GM18517 (cell line): ENCODE results near the gene MTARC2.

Experiments used
- ATAC-seq: cut with Tn5 transposase; IDR thresholded peaks from one replicate; pipeline ENCODE4 v1.9.1; 2021; ENCODE audit warnings: mild to moderate bottlenecking, moderate library complexity; ENCODE audit not compliant: unreplicated experiment

The MTARC2 gene

GRCh38 chr1:220797044-220797443, 48.9 kb downstream of the MTARC2 start:
- ATAC-seq: no peak

GRCh38 chr1:220797553-220797952, 49.4 kb downstream of the MTARC2 start:
- no peak for ATAC-seq

GRCh38 chr1:220798338-220798737, 50.2 kb downstream of the MTARC2 start:
- ATAC-seq: no peak

GRCh38 chr1:220800262-220800661, 52.1 kb downstream of the MTARC2 start:
- no peak for ATAC-seq

- peak; percentile 77 for ATAC-seq
These were observed 55.5 kb downstream of the MTARC2 start for GRCh38 chr1:220803401-220804201.

- no peak for ATAC-seq
These were observed 56.1 kb downstream of the MTARC2 start for GRCh38 chr1:220804202-220804586.

- no peak for ATAC-seq
These were observed 58.3 kb downstream of the MTARC2 start for GRCh38 chr1:220806408-220806807.

- ATAC-seq: no peak
These were observed 59.6 kb downstream of the MTARC2 start for GRCh38 chr1:220807726-220808125.

GRCh38 chr1:220808345-220809186, 60.4 kb downstream of the MTARC2 start:
- no peak for ATAC-seq

- ATAC-seq: no peak
These were observed 61.0 kb downstream of the MTARC2 start for GRCh38 chr1:220809187-220809550.

- peak; percentile 8 for ATAC-seq
These were observed 61.6 kb downstream of the MTARC2 start for GRCh38 chr1:220809704-220810103.

- ATAC-seq: peak; percentile 93
These were observed 62.1 kb downstream of the MTARC2 start for GRCh38 chr1:220810179-220810653.

GRCh38 chr1:220810963-220811362, 62.8 kb downstream of the MTARC2 start:
- no peak for ATAC-seq

GRCh38 chr1:220811695-220812094, 63.6 kb downstream of the MTARC2 start:
- ATAC-seq: no peak

- ATAC-seq: no peak
These were observed 64.2 kb downstream of the MTARC2 start for GRCh38 chr1:220812308-220812707.

GRCh38 chr1:220813013-220813412, 64.9 kb downstream of the MTARC2 start:
- no peak for ATAC-seq

- ATAC-seq: no peak
These were observed 67.3 kb downstream of the MTARC2 start for GRCh38 chr1:220815409-220815808.

- ATAC-seq: no peak
These were observed 69.8 kb downstream of the MTARC2 start for GRCh38 chr1:220817907-220818306.

GRCh38 chr1:220818421-220819173, 70.5 kb downstream of the MTARC2 start:
- no peak for ATAC-seq

GRCh38 chr1:220819467-220820026, 71.4 kb downstream of the MTARC2 start:
- no peak for ATAC-seq
